CD14-positive monocyte (primary cell): ENCODE results near the gene GSPT1. TPM values are rescaled to one million over a fixed set of nuclear protein-coding genes. Genes with fewer than 3 reads are reported as not detected.
A peak's percentile ranks its signal among the peaks of the same experiment; 100 is the strongest.

ENCODE experiments used
- DNase-seq, 3 donors: peaks; one replicate each; pipeline ENCODE4 v3.0.0-alpha.2; 2011 to 2022
- H2AFZ ChIP-seq: 2 replicates; pipeline ENCODE4 v1.6.0; 2012; ENCODE audit warnings: mild to moderate bottlenecking, low read depth, low read length, inconsistent platforms; ENCODE audit not compliant: insufficient read depth, poor library complexity, severe bottlenecking
- H3K27ac ChIP-seq, 2 donors: 1 replicate in 1 of 2; 2 replicates in 1 of 2; pipeline ENCODE4 v1.5.1; 2012 to 2013; ENCODE audit warnings: low read length in 2 of 2, control low read depth in 1 of 2, inconsistent platforms in 1 of 2, low read depth in 1 of 2, mild to moderate bottlenecking in 1 of 2
- H3K27me3 ChIP-seq, 2 donors: one replicate each; pipeline versions ENCODE4 v1.6.0 to v1.6.1; 2011 to 2013; ENCODE audit warnings: low read length in 2 of 2; ENCODE audit not compliant: control insufficient read depth in 2 of 2, insufficient read depth in 2 of 2
- H3K36me3 ChIP-seq, 2 donors: replicated peaks in 1 of 2; 1 replicate in 1 of 2; 2 replicates in 1 of 2; pipeline versions ENCODE4 v1.5.1 to v1.6.1; 2012 to 2013; ENCODE audit warnings: low read length in 2 of 2, control low read depth in 1 of 2, inconsistent platforms in 1 of 2, mild to moderate bottlenecking in 1 of 2; ENCODE audit not compliant: insufficient read depth in 2 of 2, control insufficient read depth in 1 of 2
- H3K4me1 ChIP-seq, 2 donors: 1 replicate in 1 of 2; 2 replicates in 1 of 2; pipeline versions ENCODE4 v1.5.1 to v1.6.1; 2012 to 2013; ENCODE audit warnings: low read length in 2 of 2, control low read depth in 1 of 2, inconsistent platforms in 1 of 2, mild to moderate bottlenecking in 1 of 2, moderate library complexity in 1 of 2; ENCODE audit not compliant: insufficient read depth in 2 of 2, control insufficient read depth in 1 of 2
- H3K4me2 ChIP-seq: replicated peaks from 2 replicates; pipeline ENCODE3; 2012; ENCODE audit warnings: low read length, moderate library complexity, mild to moderate bottlenecking; ENCODE audit not compliant: poor library complexity, severe bottlenecking; ENCODE audit errors: extremely low read depth
- H3K4me3 ChIP-seq, 3 experiments: fragments of 200-600 bp in 1 of 3; sonication (generic) in 1 of 3; replicated peaks in 1 of 3; 1 replicate in 2 of 3; 2 replicates in 1 of 3; pipeline ENCODE4 v1.5.1; 2011 to 2013; ENCODE audit warnings: low read length in 3 of 3, mild to moderate bottlenecking in 3 of 3, control low read depth in 2 of 3, low read depth in 2 of 3, inconsistent platforms in 1 of 3, moderate library complexity in 1 of 3
- H3K79me2 ChIP-seq: 2 replicates; pipeline ENCODE4 v1.6.0; 2012; ENCODE audit warnings: mild to moderate bottlenecking, control low read depth, inconsistent platforms, low read length, moderate library complexity; ENCODE audit not compliant: insufficient read depth
- H3K9ac ChIP-seq: 2 replicates; pipeline ENCODE4 v1.6.0; 2017; ENCODE audit warnings: low read length, mild to moderate bottlenecking; ENCODE audit not compliant: insufficient read depth, poor library complexity, severe bottlenecking
- H3K9me3 ChIP-seq, 2 donors: replicated peaks in 1 of 2; 1 replicate in 1 of 2; 2 replicates in 1 of 2; pipeline versions ENCODE4 v1.5.1 to v1.6.1; 2012 to 2013; ENCODE audit warnings: low read length in 2 of 2, control low read depth in 1 of 2; ENCODE audit not compliant: control insufficient read depth in 1 of 2, insufficient read depth in 1 of 2
- H4K20me1 ChIP-seq: 2 replicates; pipeline ENCODE4 v1.6.0; 2012; ENCODE audit warnings: mild to moderate bottlenecking, low read length, control low read depth, moderate library complexity; ENCODE audit not compliant: insufficient read depth
- H3K27ac Mint-ChIP-seq, 7 donors: one replicate each; pipeline ENCODE4 v1.8.0; 2020; ENCODE audit warnings: mild to moderate bottlenecking in 7 of 7, mixed read lengths in 7 of 7, moderate library complexity in 6 of 7, inconsistent platforms in 2 of 7
- H3K27me3 Mint-ChIP-seq, 3 donors: one replicate each; pipeline ENCODE4 v1.8.0; 2021 to 2022; ENCODE audit warnings: low read depth in 3 of 3, mild to moderate bottlenecking in 3 of 3, mixed read lengths in 3 of 3, moderate library complexity in 3 of 3, inconsistent platforms in 1 of 3
- H3K36me3 Mint-ChIP-seq, 2 donors: one replicate each; pipeline ENCODE4 v1.8.0; 2020; ENCODE audit warnings: mixed read lengths in 2 of 2, inconsistent platforms in 1 of 2, mild to moderate bottlenecking in 1 of 2
- H3K4me1 Mint-ChIP-seq: one replicate; pipeline ENCODE4 v1.8.0; 2020; ENCODE audit warnings: mild to moderate bottlenecking, mixed read lengths
- H3K4me3 Mint-ChIP-seq, 2 donors: one replicate each; pipeline ENCODE4 v1.8.0; 2020; ENCODE audit warnings: mild to moderate bottlenecking in 2 of 2, mixed read lengths in 2 of 2, moderate library complexity in 1 of 2
- H3K9me3 Mint-ChIP-seq, 7 donors: one replicate each; pipeline ENCODE4 v1.8.0; 2020 to 2022; ENCODE audit warnings: mixed read lengths in 7 of 7, mild to moderate bottlenecking in 6 of 7, moderate library complexity in 6 of 7, inconsistent platforms in 2 of 7
- WGBS: methylation state at CpG from one replicate; pipeline ENCODE4 v1.1.5; 2013; ENCODE audit warnings: missing lambda C conversion rate; ENCODE audit not compliant: insufficient coverage; 5-methylcytosine and 5-hydroxymethylcytosine counted together
- intact Hi-C, 2 donors: fragments of 100-400 bp; cut with micrococcal nuclease; formaldehyde crosslinking; loops; one replicate each; pipeline versions ENCODE4 v1.15.0 to v1.15.1; 2023
- polyA plus RNA-seq, 3 donors: library from polyadenylated mRNA; depleted of rRNA in 1 of 3; unstranded in 2 of 3; stranded (reverse) in 1 of 3; fragments of 300-500 nt in 2 of 3; fragments of >200 nt in 1 of 3; fragmentation: Illumina TruSeq in 2 of 3; gene quantifications; 1 replicate in 2 of 3; 2 replicates in 1 of 3; pipeline ENCODE4 v1.2.3, GENCODE V29; 2012 to 2021
- TF ChIP-seq, protein P1 (sequence below): fragments of 200-600 bp; IDR thresholded peaks from one replicate; pipeline ENCODE4 v1.8.0; 2022; ENCODE audit warnings: antibody characterized with exemption, mild to moderate bottlenecking

Gene GSPT1
- polyA plus RNA-seq, 3 donors, result 22.4 to 48.3 (median 47.9) TPM

DNA sequence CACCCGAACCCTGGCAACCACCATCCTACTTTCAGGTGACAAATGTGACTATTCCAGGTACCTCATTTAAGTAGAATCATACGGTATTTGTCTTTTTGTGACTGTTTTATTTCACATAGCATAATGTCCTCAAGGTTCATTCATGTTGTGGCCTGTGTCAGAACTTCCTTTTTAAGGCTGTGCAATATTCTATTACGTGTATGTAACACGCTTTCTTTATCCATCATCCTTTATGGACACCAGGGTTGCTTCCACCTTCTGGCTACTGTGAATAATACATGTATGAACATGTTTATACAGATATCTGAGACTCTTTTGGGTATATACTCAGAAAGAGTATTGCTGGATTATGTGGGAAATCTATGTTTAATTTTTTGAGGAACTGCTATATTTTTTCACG is 35.7 kb downstream of the GSPT1 start:
- H3K27ac Mint-ChIP-seq, result peak overlapping the region in 1 of 7 donors; percentile 40

DNA sequence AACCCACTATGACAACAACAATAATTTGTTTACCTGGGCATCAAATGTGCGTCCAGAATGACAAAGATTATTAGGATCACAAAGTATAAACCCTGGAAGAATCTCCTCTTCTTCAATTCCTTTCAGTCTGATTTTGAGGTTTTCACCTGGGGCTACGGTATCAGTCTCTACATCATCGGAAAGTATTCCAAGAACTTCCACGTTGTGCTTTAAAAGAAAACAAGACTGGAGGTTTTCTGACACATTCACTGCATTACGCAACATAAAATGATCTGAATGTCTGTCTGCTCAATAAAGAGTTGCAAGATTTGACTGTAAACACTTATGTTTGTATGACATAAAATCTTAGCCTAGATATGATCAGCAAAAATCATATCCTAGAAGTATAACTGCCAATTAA is 38.4 kb downstream of the GSPT1 start:
- H4K20me1 ChIP-seq, result peaks cover 4% of the 10 kb centered on the region
- H3K4me3 ChIP-seq, result no peak overlapping the region
- no peak for DNase-seq
- intact Hi-C loops, result no loop called here
- H3K4me3 Mint-ChIP-seq, result no peak overlapping the region
- H2AFZ ChIP-seq, result no peak overlapping the region
- no peaks in the 10 kb centered on the region for H3K4me1 Mint-ChIP-seq
- H3K4me2 ChIP-seq, result no peak overlapping the region
- TF ChIP-seq, protein P1, sequence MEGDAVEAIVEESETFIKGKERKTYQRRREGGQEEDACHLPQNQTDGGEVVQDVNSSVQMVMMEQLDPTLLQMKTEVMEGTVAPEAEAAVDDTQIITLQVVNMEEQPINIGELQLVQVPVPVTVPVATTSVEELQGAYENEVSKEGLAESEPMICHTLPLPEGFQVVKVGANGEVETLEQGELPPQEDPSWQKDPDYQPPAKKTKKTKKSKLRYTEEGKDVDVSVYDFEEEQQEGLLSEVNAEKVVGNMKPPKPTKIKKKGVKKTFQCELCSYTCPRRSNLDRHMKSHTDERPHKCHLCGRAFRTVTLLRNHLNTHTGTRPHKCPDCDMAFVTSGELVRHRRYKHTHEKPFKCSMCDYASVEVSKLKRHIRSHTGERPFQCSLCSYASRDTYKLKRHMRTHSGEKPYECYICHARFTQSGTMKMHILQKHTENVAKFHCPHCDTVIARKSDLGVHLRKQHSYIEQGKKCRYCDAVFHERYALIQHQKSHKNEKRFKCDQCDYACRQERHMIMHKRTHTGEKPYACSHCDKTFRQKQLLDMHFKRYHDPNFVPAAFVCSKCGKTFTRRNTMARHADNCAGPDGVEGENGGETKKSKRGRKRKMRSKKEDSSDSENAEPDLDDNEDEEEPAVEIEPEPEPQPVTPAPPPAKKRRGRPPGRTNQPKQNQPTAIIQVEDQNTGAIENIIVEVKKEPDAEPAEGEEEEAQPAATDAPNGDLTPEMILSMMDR, result no peak
- H3K27ac ChIP-seq, result no peak overlapping the region
- no peaks in the 10 kb centered on the region for H3K9me3 ChIP-seq
- H3K4me1 ChIP-seq, result no peaks in the 10 kb centered on the region
- no peaks in the 10 kb centered on the region for H3K9me3 Mint-ChIP-seq
- peaks cover 55 to 83% of the 10 kb centered on the region in 2 donors for H3K36me3 Mint-ChIP-seq
- H3K79me2 ChIP-seq, result no peaks in the 10 kb centered on the region
- no peak overlapping the region for H3K27ac Mint-ChIP-seq
- no peaks in the 10 kb centered on the region for H3K27me3 ChIP-seq
- peaks cover 0 to 2% (median 0%) of the 10 kb centered on the region in 3 donors for H3K27me3 Mint-ChIP-seq
- peaks cover 71 to 81% of the 10 kb centered on the region in 2 donors for H3K36me3 ChIP-seq
- H3K9ac ChIP-seq, result no peak overlapping the region
- WGBS, result 100% methylated on average over 1 of the region's 5 CpGs

More for the DNA sequence above, 35.7 kb downstream of the GSPT1 start:
- Mint-ChIP-seq H3K27me3 (no peaks in the 10 kb centered on the region), H3K4me3 (no peak overlapping the region), H3K36me3 (peaks cover 57 to 88% of the 10 kb centered on the region in 2 donors), H3K9me3 (no peaks in the 10 kb centered on the region), H3K4me1 (no peaks in the 10 kb centered on the region)
- intact Hi-C loops, result no loop called here
- Histone ChIP-seq H3K4me2 (no peak overlapping the region), H2AFZ (no peak overlapping the region), H3K9me3 (no peaks in the 10 kb centered on the region), H4K20me1 (peaks cover 4% of the 10 kb centered on the region), H3K27me3 (no peaks in the 10 kb centered on the region), H3K27ac (peak overlapping the region in 1 of 2 donors; percentile 4), H3K36me3 (peaks cover 66 to 78% of the 10 kb centered on the region in 2 donors), H3K4me3 (no peak overlapping the region), H3K9ac (no peak overlapping the region), H3K79me2 (no peaks in the 10 kb centered on the region), H3K4me1 (no peaks in the 10 kb centered on the region)
- WGBS, result no CpG with 5 or more reads among the region's 5 CpGs
- peak; percentile 7 for DNase-seq
- TF ChIP-seq, protein P1, result peak; percentile 10
